Measurements from ENCODE around the gene ANXA8. TPM values are rescaled to one million over a fixed set of nuclear protein-coding genes. Genes with fewer than 3 reads are reported as not detected.

ANXA8 gene
- total and polyA plus RNA-seq, 2 of the 13 experiments (the other 11 are each of a cell fraction or from before 2014, with no cell fraction given): not detected

GRCh38 chr10:47444047-47444446 lies 39.9 kb downstream of the ANXA8 start:
- Histone ChIP-seq H3K4me3 (replicated peaks in 1 of 3; ENCODE audit: insufficient read depth in 1 of 3, low read depth in 2 of 3, low read length in 3 of 3) (no peak overlapping the region), H3K36me3 (replicated peaks in 1 of 2; ENCODE audit: control insufficient read depth in 1 of 2, insufficient read depth in 2 of 2, low read length in 2 of 2) (no peaks in the 10 kb centered on the region), H3K9me3 (ENCODE audit: low read length) (peaks cover 15% of the 10 kb centered on the region), H3K79me2 (ENCODE audit: insufficient read depth, low read length) (no peaks in the 10 kb centered on the region), H4K20me1 (ENCODE audit: insufficient read depth, low read length) (no peaks in the 10 kb centered on the region), H3K27ac (ENCODE audit: extremely low read length, insufficient read depth, low read length) (no peak overlapping the region), H2AFZ (ENCODE audit: low read length) (no peak overlapping the region), H3K4me2 (ENCODE audit: low read depth, low read length) (no peak overlapping the region), H3K27me3 (ENCODE audit: control insufficient read depth in 1 of 2, insufficient read depth in 2 of 2, low read length in 2 of 2) (peaks cover 0 to 5% of the 10 kb centered on the region in 2 experiments; a peak in 2 of 5 replicates), H3K4me1 (ENCODE audit: insufficient read depth, low read length) (no peaks in the 10 kb centered on the region), H3K9ac (ENCODE audit: insufficient read depth, low read depth, low read length) (no peak overlapping the region)
- no peak for ATAC-seq
- no TSS peak for BruUV-seq (replicated peaks)
- POLR2A ChIA-PET: no interaction called here
- CTCF ChIA-PET (ENCODE audit: low intra/inter-chr PET ratio, low total read pairs): no interaction called here
- TF ChIP-seq ZNF556 (CRISPR knock-in tag; IDR thresholded peaks at IDR 0.05; ENCODE audit: borderline replicate concordance) (no peak), FOXO4 (CRISPR knock-in tag; conservative IDR thresholded peaks at IDR 0.05) (no peak), POLR2AphosphoS2 (IDR thresholded peaks at IDR 0.05; ENCODE audit: low read depth, low read length) (no peak), HDAC6 (IDR thresholded peaks at IDR 0.05; ENCODE audit: low read depth, low read length) (no peak), ELF1 (CRISPR knock-in tag; IDR thresholded peaks at IDR 0.05) (no peak), ZNF772 (CRISPR knock-in tag; IDR thresholded peaks at IDR 0.05) (no peak), ZSCAN12 (CRISPR knock-in tag; IDR thresholded peaks at IDR 0.05) (no peak), EHMT2 (IDR thresholded peaks at IDR 0.05; ENCODE audit: borderline replicate concordance, low read depth, low read length) (no peak), FOXK1 (CRISPR knock-in tag; IDR thresholded peaks at IDR 0.05; ENCODE audit: borderline replicate concordance, low read depth) (no peak), NR3C1 (CRISPR knock-in tag; IDR thresholded peaks at IDR 0.05) (no peak), ZBTB38 (CRISPR knock-in tag; IDR thresholded peaks at IDR 0.05) (no peak)
- 0% methylated on average over 2 of the region's 2 CpGs for WGBS (ENCODE audit: low lambda C conversion rate)
- in situ Hi-C loops (cut with HindIII; ENCODE audit: extremely low pct_ligation_motif_present, low pct_unique_long_range_greater_than_20kb) (no loop called here), intact Hi-C loops (cut with micrococcal nuclease; ENCODE audit: unreplicated experiment) (no loop called here)
- FAIRE-seq: no peak
- DNase-seq (ENCODE audit: low spot score): no peak
